Measurements from ENCODE around the gene MLEC. TPM values are rescaled to one million over a fixed set of nuclear protein-coding genes. Genes with fewer than 3 reads are reported as not detected.

Gene MLEC
- total and polyA plus RNA-seq, 9 of the 15 experiments (the other 6 are each of a cell fraction or from before 2014, with no cell fraction given): 18.5 to 108 (median 57.8) TPM

- peaks cover 81% of the 10 kb centered on the region for H3K36me3 ChIP-seq (ENCODE audit: control insufficient read depth, insufficient read depth, low read length)
- H3K9ac ChIP-seq (ENCODE audit: insufficient read depth in 1 of 2, low read depth in 2 of 2, low read length in 2 of 2): no peak overlapping the region
These were observed 13.9 kb downstream of the MLEC start for GRCh38 chr12:120700886-120701285.

More at GRCh38 chr12:120700886-120701285, 13.9 kb downstream of the MLEC start:
- TF ChIP-seq NFE2 (IDR thresholded peaks at IDR 0.05; ENCODE audit: low read depth) (no peak), RCOR1 (IDR thresholded peaks at IDR 0.05; ENCODE audit: borderline replicate concordance in 1 of 2, low read depth in 2 of 2, low read length in 2 of 2) (no peak), SRSF1 (IDR thresholded peaks at IDR 0.05; ENCODE audit: low read depth, low read length) (no peak), GATAD2B (IDR thresholded peaks at IDR 0.05; ENCODE audit: borderline replicate concordance) (no peak), ZNF696 (CRISPR knock-in tag; conservative IDR thresholded peaks at IDR 0.05) (no peak), ARID4B (CRISPR knock-in tag; IDR thresholded peaks at IDR 0.05) (no peak), ZBTB7A (IDR thresholded peaks at IDR 0.05; ENCODE audit: borderline replicate concordance, control insufficient read depth, low read depth, low read length) (no peak), NCOA6 (IDR thresholded peaks at IDR 0.05) (no peak), THRB (CRISPR knock-in tag; conservative IDR thresholded peaks at IDR 0.05) (no peak), TBL1XR1 (IDR thresholded peaks at IDR 0.05; ENCODE audit: low read length in 2 of 2) (no peak), TBP (optimal IDR thresholded peaks at IDR 0.05; ENCODE audit: low read depth, low read length) (no peak), PKNOX1 (IDR thresholded peaks at IDR 0.05) (no peak)
- Histone ChIP-seq H3K27ac (ENCODE audit: extremely low read depth, low read depth, low read length) (no peak overlapping the region), H2AFZ (ENCODE audit: low read depth, low read length) (no peak overlapping the region), H3K9me1 (ENCODE audit: control insufficient read depth, insufficient read depth, low read length) (no peaks in the 10 kb centered on the region), H3K4me1 (replicated peaks in 1 of 2; ENCODE audit: control insufficient read depth in 2 of 2, insufficient read depth in 2 of 2, low read length in 2 of 2) (no peaks in the 10 kb centered on the region), H3K79me2 (ENCODE audit: control insufficient read depth, insufficient read depth, low read length) (no peaks in the 10 kb centered on the region), H3K9me3 (replicated peaks; ENCODE audit: control insufficient read depth, insufficient read depth, low read depth, low read length) (no peaks in the 10 kb centered on the region), H3K27me3 (ENCODE audit: control insufficient read depth in 2 of 2, insufficient read depth in 2 of 2, low read length in 2 of 2) (no peaks in the 10 kb centered on the region), H3K4me3 (no peak overlapping the region), H3K4me2 (ENCODE audit: insufficient read depth, low read length) (no peak overlapping the region), H4K20me1 (replicated peaks; ENCODE audit: control insufficient read depth, insufficient read depth, low read length) (no peaks in the 10 kb centered on the region)
- in situ Hi-C loops (cut with MboI): no loop called here
- intact Hi-C loops (cut with micrococcal nuclease): no loop called here
- ATAC-seq (no peak), DNase-seq (ENCODE audit: extremely low read depth in 1 of 4, low spot score in 3 of 4) (no peak), FAIRE-seq (no peak)
- POLR2A ChIA-PET: interaction anchor here (1.2 kb wide), 2 partner anchors 10 to 18 kb away, joined by 3 to 5 read pairs; partner anchors contain the start of gene UNC119B
- CTCF ChIA-PET (ENCODE audit: low intra/inter-chr PET ratio): no interaction called here
- BruUV-seq (replicated peaks): no TSS peak
- 95% methylated on average over 5 of the region's 5 CpGs for WGBS (ENCODE audit: insufficient coverage, low coverage, missing lambda C conversion rate)
